Lower leg skin (tissue), 4 donors: Measurements from ENCODE around the gene CACNA1A. TPM values are rescaled to one million over a fixed set of nuclear protein-coding genes. Genes with fewer than 3 reads are reported as not detected.

Experiments
- DNase-seq, 2 donors: peaks; one replicate each; pipeline ENCODE4 v3.0.0-alpha.2; 2019; ENCODE audit warnings: low spot score in 2 of 2
- H3K4me3 ChIP-seq: fragments of 200-600 bp; sonication (generic); 2 replicates; pipeline ENCODE4 v1.5.1; 2017; ENCODE audit warnings: mild to moderate bottlenecking, low read depth; ENCODE audit not compliant: poor library complexity, severe bottlenecking
- CTCF ChIP-seq, 3 donors: fragments of 450-650 bp; IDR thresholded peaks; one replicate each; pipeline ENCODE4 v1.5.1; 2016; ENCODE audit warnings: antibody characterized with exemption in 3 of 3, mild to moderate bottlenecking in 3 of 3, moderate library complexity in 2 of 3
- POLR2A ChIP-seq, 2 donors: fragments of 450-650 bp; IDR thresholded peaks; one replicate each; pipeline ENCODE4 v1.6.1; 2016 to 2017; ENCODE audit warnings: antibody characterized with exemption in 2 of 2, mild to moderate bottlenecking in 1 of 2, moderate library complexity in 1 of 2
- WGBS, 2 donors: methylation state at CpG; one replicate each; pipeline ENCODE4 v1.1.5; 2018; 5-methylcytosine and 5-hydroxymethylcytosine counted together
- intact Hi-C: fragments of 100-400 bp; cut with DNase I; formaldehyde crosslinking; loops from one replicate; pipeline ENCODE4 v1.15.0; 2023; ENCODE audit warnings: low total_unique reads
- total RNA-seq, 4 donors: library from RNA; depleted of rRNA; stranded (reverse); fragments of >200 nt; gene quantifications; one replicate each; pipeline ENCODE4 v1.1.0, GENCODE V29; 2016

Gene CACNA1A
- total RNA-seq, 4 donors from 2014 or later, result 0.16 to 0.46 (median 0.22) TPM; not detected in 1

GRCh38 chr19:13163609-13164342 is 342.5 kb downstream of the CACNA1A start:
- H3K4me3 ChIP-seq, result no peak overlapping the region
- DNase-seq, result peak; percentile 68 to 94
- intact Hi-C loops, result no loop called here
- WGBS, 2 donors, result 6 to 9% methylated on average over 16 to 20 of the region's 20 CpGs
- TF ChIP-seq CTCF (IDR thresholded peaks at IDR 0.05) (no peak), POLR2A (IDR thresholded peaks at IDR 0.05) (no peak)

GRCh38 chr19:13162724-13163608 is 343.3 kb downstream of the CACNA1A start:
- peak; percentile 96 to 99 for DNase-seq
- intact Hi-C loops, result no loop called here
- TF ChIP-seq CTCF (IDR thresholded peaks at IDR 0.05), result peak in 1 of 3 donors; percentile 26
- TF ChIP-seq POLR2A (IDR thresholded peaks at IDR 0.05), result peak in 1 of 2 donors; percentile 8
- WGBS, 2 donors, result 2 to 5% methylated on average over 23 to 58 of the region's 58 CpGs
- no peak overlapping the region for H3K4me3 ChIP-seq

GRCh38 chr19:13160557-13160956 is 345.7 kb downstream of the CACNA1A start:
- no peak for DNase-seq
- intact Hi-C loops, result no loop called here
- TF ChIP-seq POLR2A (IDR thresholded peaks at IDR 0.05) (no peak), CTCF (IDR thresholded peaks at IDR 0.05) (no peak)
- WGBS, 2 donors, result 56 to 65% methylated on average over 1 of the region's 1 CpG
- no peak overlapping the region for H3K4me3 ChIP-seq

GRCh38 chr19:13159713-13160112 is 346.6 kb downstream of the CACNA1A start:
- no peak for DNase-seq
- no peak for TF ChIP-seq POLR2A (IDR thresholded peaks at IDR 0.05)
- no peak for TF ChIP-seq CTCF (IDR thresholded peaks at IDR 0.05)
- no peak overlapping the region for H3K4me3 ChIP-seq
- 94 to 98% methylated on average over 3 of the region's 3 CpGs for WGBS, 2 donors
- intact Hi-C loops, result loop anchor here (10.0 kb wide), 1 partner anchor 695 kb away; no protein-coding TSS in a partner anchor
